ENCODE results near the gene ZRANB3. TPM values are rescaled to one million over a fixed set of nuclear protein-coding genes. Genes with fewer than 3 reads are reported as not detected.

The ZRANB3 gene
- total and polyA plus RNA-seq, 2 donors (not counting 3 experiments of a cell fraction or from before 2014, with no cell fraction given), result 2.2 to 6.0 TPM

GRCh38 chr2:135252805-135253458 is 278.1 kb downstream of the ZRANB3 start:
- DNase-seq (ENCODE audit: low read depth, low spot score) (no peak), FAIRE-seq (no peak)
- H3K9ac ChIP-seq (replicated peaks; ENCODE audit: extremely low read depth, insufficient read depth, low read length), result no peak overlapping the region
- BruUV-seq (replicated peaks), result no TSS peak
- H3K79me2 ChIP-seq (ENCODE audit: control insufficient read depth, insufficient read depth, low read length), result no peaks in the 10 kb centered on the region
- H3K36me3 ChIP-seq (ENCODE audit: control insufficient read depth in 2 of 2, extremely low read depth in 1 of 2, insufficient read depth in 2 of 2, low read length in 2 of 2), result no peaks in the 10 kb centered on the region
- H3K9me3 ChIP-seq (replicated peaks; ENCODE audit: control insufficient read depth, insufficient read depth, low read length), result no peaks in the 10 kb centered on the region
- H3K4me3 ChIP-seq (replicated peaks in 1 of 3; ENCODE audit: insufficient read depth in 1 of 3, low read depth in 1 of 3, low read length in 3 of 3), result no peak overlapping the region
- TF ChIP-seq JUN (IDR thresholded peaks at IDR 0.05; ENCODE audit: borderline replicate concordance, insufficient read depth, insufficient read length, low read depth), result no peak
- TF ChIP-seq POLR2A (IDR thresholded peaks at IDR 0.05; ENCODE audit: low read depth, low read length), result no peak
- no peak overlapping the region for H2AFZ ChIP-seq (ENCODE audit: low read depth, low read length)
- no peak overlapping the region for H3K27ac ChIP-seq (ENCODE audit: insufficient read depth, low read depth, low read length)
- no peaks in the 10 kb centered on the region for H3K4me1 ChIP-seq (ENCODE audit: control insufficient read depth, extremely low read depth, insufficient read depth, low read length)
- H3K27me3 ChIP-seq (ENCODE audit: control insufficient read depth in 2 of 2, insufficient read depth in 2 of 2, low read length in 2 of 2), result no peaks in the 10 kb centered on the region
- H3K9me1 ChIP-seq (replicated peaks; ENCODE audit: control insufficient read depth, extremely low read depth, insufficient read depth, low read length), result no peaks in the 10 kb centered on the region
- dilution Hi-C loops (cut with MboI; ENCODE audit: extremely low pct_ligation_motif_present, low sequenced_read_pairs), result no loop called here
- no peak overlapping the region for H3K4me2 ChIP-seq (ENCODE audit: insufficient read depth, low read length)
- POLR2A ChIA-PET, result no interaction called here
- no peaks in the 10 kb centered on the region for H4K20me1 ChIP-seq (replicated peaks; ENCODE audit: control insufficient read depth, extremely low read depth, insufficient read depth, low read length)
- CTCF ChIA-PET, result no interaction called here
- intact Hi-C loops (cut with micrococcal nuclease), result no loop called here

GRCh38 chr2:135248611-135249010 is 282.4 kb downstream of the ZRANB3 start:
- FAIRE-seq (no peak), DNase-seq (ENCODE audit: low read depth, low spot score) (no peak)
- Histone ChIP-seq H3K4me1 (ENCODE audit: control insufficient read depth, extremely low read depth, insufficient read depth, low read length) (peaks cover 9% of the 10 kb centered on the region), H2AFZ (ENCODE audit: low read depth, low read length) (no peak overlapping the region), H3K27me3 (ENCODE audit: control insufficient read depth in 2 of 2, insufficient read depth in 2 of 2, low read length in 2 of 2) (no peaks in the 10 kb centered on the region), H3K4me2 (ENCODE audit: insufficient read depth, low read length) (no peak overlapping the region), H3K36me3 (ENCODE audit: control insufficient read depth in 2 of 2, extremely low read depth in 1 of 2, insufficient read depth in 2 of 2, low read length in 2 of 2) (no peaks in the 10 kb centered on the region), H3K9ac (replicated peaks; ENCODE audit: extremely low read depth, insufficient read depth, low read length) (no peak overlapping the region), H3K9me3 (replicated peaks; ENCODE audit: control insufficient read depth, insufficient read depth, low read length) (no peaks in the 10 kb centered on the region), H3K9me1 (replicated peaks; ENCODE audit: control insufficient read depth, extremely low read depth, insufficient read depth, low read length) (no peaks in the 10 kb centered on the region), H4K20me1 (replicated peaks; ENCODE audit: control insufficient read depth, extremely low read depth, insufficient read depth, low read length) (no peaks in the 10 kb centered on the region), H3K79me2 (ENCODE audit: control insufficient read depth, insufficient read depth, low read length) (no peaks in the 10 kb centered on the region), H3K27ac (ENCODE audit: insufficient read depth, low read depth, low read length) (no peak overlapping the region), H3K4me3 (replicated peaks in 1 of 3; ENCODE audit: insufficient read depth in 1 of 3, low read depth in 1 of 3, low read length in 3 of 3) (no peak overlapping the region)
- TF ChIP-seq MAX (IDR thresholded peaks at IDR 0.05; ENCODE audit: insufficient read depth, insufficient read length), result no peak
- TF ChIP-seq GATA2 (IDR thresholded peaks at IDR 0.05; ENCODE audit: insufficient read depth, insufficient read length, low read depth, low read length), result no peak
- CTCF ChIA-PET, result no interaction called here
- POLR2A ChIA-PET, result no interaction called here
- intact Hi-C loops (cut with micrococcal nuclease), result loop anchor here (5.0 to 10.0 kb wide), 2 partner anchors 56 to 284 kb away; partner anchors contain the start of genes R3HDM1 and ZRANB3
- BruUV-seq (replicated peaks), result no TSS peak
- dilution Hi-C loops (cut with MboI; ENCODE audit: extremely low pct_ligation_motif_present, low sequenced_read_pairs), result no loop called here

Measured in endothelial cell of umbilical vein (primary cell).